HEK293 (cell line): Measurements from ENCODE around the gene TRAF6.

Experiments used
- ZNF529 ChIP-seq: fragments of 450-650 bp; formaldehyde crosslinking; IDR thresholded peaks from 2 replicates; pipeline ENCODE4 v1.5.1; 2017; ENCODE audit warnings: missing genetic modification characterization, missing biosample characterization; ENCODE audit not compliant: insufficient replicate concordance
- ZNF701 ChIP-seq: fragments of 450-650 bp; formaldehyde crosslinking; IDR thresholded peaks from 2 replicates; pipeline ENCODE4 v1.5.1; 2016; ENCODE audit warnings: missing biosample characterization, missing genetic modification characterization

DNA sequence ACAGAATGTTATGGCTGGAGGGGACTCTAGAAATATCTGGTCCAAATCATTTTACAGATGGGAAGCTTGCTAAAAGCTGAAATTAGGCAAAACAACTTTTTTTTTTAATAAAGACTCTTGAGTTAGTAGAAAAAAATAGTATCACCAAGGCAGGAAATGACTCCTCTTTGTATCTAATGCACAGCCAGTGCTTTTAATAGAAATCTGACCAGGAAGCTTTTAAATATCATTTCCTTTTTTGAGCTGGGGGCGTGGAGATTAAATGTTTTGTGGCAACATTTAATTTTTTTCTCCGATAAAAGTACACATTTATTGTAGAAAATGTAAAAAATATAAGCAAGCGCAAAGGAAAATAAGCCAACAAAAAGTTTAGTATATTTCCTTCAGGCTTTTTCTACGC is 22.5 kb downstream of the TRAF6 start:
- no peak for TF ChIP-seq ZNF701 (tag by site-specific recombination)
- TF ChIP-seq ZNF529 (tag by site-specific recombination), result no peak
